ENCODE measurements around the gene MAP1B. TPM values are rescaled to one million over a fixed set of nuclear protein-coding genes. Genes with fewer than 3 reads are reported as not detected.
"Not testable (repeated sequence)": the region's sequence is repeated elsewhere in the genome, so short reads cannot be mapped to it uniquely, and the experiment has no call there.

The MAP1B gene
- polyA plus RNA-seq, 1 donor from 2014 or later, result 0.10 TPM

GRCh38 chr5:72156946-72157624, 49.8 kb downstream of the MAP1B start:
- Mint-ChIP-seq H3K4me1 (no peaks in the 10 kb centered on the region), H3K27ac (no peak overlapping the region), H3K27me3 (peaks cover 4% of the 10 kb centered on the region), H3K36me3 (no peaks in the 10 kb centered on the region), H3K4me3 (no peak overlapping the region), H3K9me3 (no peaks in the 10 kb centered on the region)

- Mint-ChIP-seq H3K36me3 (no peaks in the 10 kb centered on the region), H3K9me3 (no peaks in the 10 kb centered on the region), H3K4me1 (no peaks in the 10 kb centered on the region), H3K27me3 (peaks cover 4% of the 10 kb centered on the region), H3K4me3 (no peak overlapping the region), H3K27ac (no peak overlapping the region)
These were observed 50.3 kb downstream of the MAP1B start for GRCh38 chr5:72157625-72157962.

- Mint-ChIP-seq H3K9me3 (no peaks in the 10 kb centered on the region), H3K4me3 (no peak overlapping the region), H3K4me1 (no peaks in the 10 kb centered on the region), H3K27ac (no peak overlapping the region), H3K27me3 (peaks cover 4% of the 10 kb centered on the region), H3K36me3 (no peaks in the 10 kb centered on the region)
These were observed 52.2 kb downstream of the MAP1B start for GRCh38 chr5:72159501-72159911.

- no peaks in the 10 kb centered on the region for H3K9me3 Mint-ChIP-seq
- H3K36me3 Mint-ChIP-seq, result no peaks in the 10 kb centered on the region
- peaks cover 4% of the 10 kb centered on the region for H3K27me3 Mint-ChIP-seq
- no peaks in the 10 kb centered on the region for H3K4me1 Mint-ChIP-seq
- no peak overlapping the region for H3K27ac Mint-ChIP-seq
- H3K4me3 Mint-ChIP-seq, result no peak overlapping the region
These were observed 53.1 kb downstream of the MAP1B start for GRCh38 chr5:72160329-72160728.

GRCh38 chr5:72160959-72161358, 53.7 kb downstream of the MAP1B start:
- no peak overlapping the region for H3K4me3 Mint-ChIP-seq
- no peaks in the 10 kb centered on the region for H3K9me3 Mint-ChIP-seq
- no peaks in the 10 kb centered on the region for H3K4me1 Mint-ChIP-seq
- H3K27ac Mint-ChIP-seq, result no peak overlapping the region
- H3K27me3 Mint-ChIP-seq, result peaks cover 4% of the 10 kb centered on the region
- no peaks in the 10 kb centered on the region for H3K36me3 Mint-ChIP-seq

GRCh38 chr5:72161951-72162350, 54.7 kb downstream of the MAP1B start:
- no peaks in the 10 kb centered on the region for H3K36me3 Mint-ChIP-seq
- no peak overlapping the region for H3K4me3 Mint-ChIP-seq
- H3K4me1 Mint-ChIP-seq, result no peaks in the 10 kb centered on the region
- no peak overlapping the region for H3K27ac Mint-ChIP-seq
- H3K27me3 Mint-ChIP-seq, result peaks cover 11% of the 10 kb centered on the region
- H3K9me3 Mint-ChIP-seq, result no peaks in the 10 kb centered on the region

- H3K4me1 Mint-ChIP-seq, result no peaks in the 10 kb centered on the region
- peaks cover 13% of the 10 kb centered on the region for H3K27me3 Mint-ChIP-seq
- no peaks in the 10 kb centered on the region for H3K36me3 Mint-ChIP-seq
- no peaks in the 10 kb centered on the region for H3K9me3 Mint-ChIP-seq
- H3K27ac Mint-ChIP-seq, result no peak overlapping the region
- H3K4me3 Mint-ChIP-seq, result no peak overlapping the region
These were observed 56.2 kb downstream of the MAP1B start for GRCh38 chr5:72163349-72163983.

GRCh38 chr5:72166070-72166979, 59.0 kb downstream of the MAP1B start:
- peaks cover 11% of the 10 kb centered on the region for H3K27me3 Mint-ChIP-seq
- peaks cover 0 to 4% (median 0%) of the 10 kb centered on the region in 3 donors for H3K4me1 Mint-ChIP-seq
- H3K27ac Mint-ChIP-seq, result no peak overlapping the region
- H3K9me3 Mint-ChIP-seq, result no peaks in the 10 kb centered on the region
- no peaks in the 10 kb centered on the region for H3K36me3 Mint-ChIP-seq
- H3K4me3 Mint-ChIP-seq, result no peak overlapping the region

- peaks cover 15% of the 10 kb centered on the region for H3K27me3 Mint-ChIP-seq
These were observed 60.0 kb downstream of the MAP1B start for GRCh38 chr5:72167257-72167656.

GRCh38 chr5:72167804-72168203, 60.5 kb downstream of the MAP1B start:
- Mint-ChIP-seq H3K4me1 (peaks cover 0 to 4% (median 3%) of the 10 kb centered on the region in 3 donors), H3K36me3 (no peaks in the 10 kb centered on the region), H3K4me3 (no peak overlapping the region), H3K9me3 (no peaks in the 10 kb centered on the region), H3K27ac (no peak overlapping the region), H3K27me3 (peaks cover 16% of the 10 kb centered on the region)

More at GRCh38 chr5:72167257-72167656, 60.0 kb downstream of the MAP1B start:
- Mint-ChIP-seq H3K27ac (no peak overlapping the region), H3K4me3 (no peak overlapping the region), H3K4me1 (peaks cover 0 to 4% (median 3%) of the 10 kb centered on the region in 3 donors), H3K9me3 (no peaks in the 10 kb centered on the region), H3K36me3 (no peaks in the 10 kb centered on the region)

- no peak overlapping the region for H3K4me3 Mint-ChIP-seq
- H3K36me3 Mint-ChIP-seq, result no peaks in the 10 kb centered on the region
- H3K27me3 Mint-ChIP-seq, result peaks cover 18% of the 10 kb centered on the region
- H3K9me3 Mint-ChIP-seq, result no peaks in the 10 kb centered on the region
- peaks cover 0 to 4% (median 3%) of the 10 kb centered on the region in 3 donors for H3K4me1 Mint-ChIP-seq
- H3K27ac Mint-ChIP-seq, result no peak overlapping the region
These were observed 62.8 kb downstream of the MAP1B start for GRCh38 chr5:72170101-72170500.

GRCh38 chr5:72171181-72171580, 63.9 kb downstream of the MAP1B start:
- not testable (repeated sequence) for H3K4me3 Mint-ChIP-seq, H3K4me1 Mint-ChIP-seq, H3K36me3 Mint-ChIP-seq, H3K9me3 Mint-ChIP-seq
- peaks cover 22% of the 10 kb centered on the region for H3K27me3 Mint-ChIP-seq
- peak overlapping the region in 2 of 3 donors; percentile 33 to 60 for H3K27ac Mint-ChIP-seq

GRCh38 chr5:72171667-72172066, 64.4 kb downstream of the MAP1B start:
- H3K36me3 Mint-ChIP-seq, result no peaks in the 10 kb centered on the region
- H3K9me3 Mint-ChIP-seq, result no peaks in the 10 kb centered on the region
- peak overlapping the region in 2 of 3 donors; percentile 33 to 60 for H3K27ac Mint-ChIP-seq
- peaks cover 0 to 4% (median 3%) of the 10 kb centered on the region in 3 donors for H3K4me1 Mint-ChIP-seq
- H3K4me3 Mint-ChIP-seq, result no peak overlapping the region
- H3K27me3 Mint-ChIP-seq, result peaks cover 18% of the 10 kb centered on the region

GRCh38 chr5:72172786-72173185, 65.5 kb downstream of the MAP1B start:
- H3K36me3 Mint-ChIP-seq, result no peaks in the 10 kb centered on the region
- H3K27ac Mint-ChIP-seq, result no peak overlapping the region
- H3K4me3 Mint-ChIP-seq, result no peak overlapping the region
- no peaks in the 10 kb centered on the region for H3K9me3 Mint-ChIP-seq
- peaks cover 11% of the 10 kb centered on the region for H3K27me3 Mint-ChIP-seq
- peaks cover 0 to 4% (median 3%) of the 10 kb centered on the region in 3 donors for H3K4me1 Mint-ChIP-seq

- Mint-ChIP-seq H3K4me3 (no peak overlapping the region), H3K9me3 (no peaks in the 10 kb centered on the region), H3K36me3 (no peaks in the 10 kb centered on the region), H3K27ac (no peak overlapping the region), H3K4me1 (no peaks in the 10 kb centered on the region), H3K27me3 (peaks cover 16% of the 10 kb centered on the region)
These were observed 70.3 kb downstream of the MAP1B start for GRCh38 chr5:72177538-72177937.
